Ovary (tissue), 9 donors: ENCODE data around the gene PLEKHA6. TPM values are rescaled to one million over a fixed set of nuclear protein-coding genes. Genes with fewer than 3 reads are reported as not detected.

ENCODE experiments used
- DNase-seq, 5 donors: peaks; one replicate each; pipeline ENCODE4 v3.0.0-alpha.2; 2019 to 2020
- H3K27ac ChIP-seq, 2 donors: fragments of 200-600 bp; one replicate each; pipeline versions ENCODE4 v1.5.1 to v1.8.0; 2019 to 2022
- H3K27me3 ChIP-seq: fragments of 200-600 bp; one replicate; pipeline ENCODE4 v1.8.0; 2022
- H3K36me3 ChIP-seq: fragments of 200-600 bp; sonication (generic); one replicate; pipeline ENCODE4 v1.5.1; 2019
- H3K4me1 ChIP-seq: one replicate; pipeline ENCODE4 v1.8.1; 2013; ENCODE audit warnings: mild to moderate bottlenecking, moderate library complexity; ENCODE audit not compliant: insufficient read depth
- H3K4me3 ChIP-seq: fragments of 200-600 bp; sonication (generic); one replicate; pipeline ENCODE4 v1.5.1; 2017
- H3K9me3 ChIP-seq, 2 donors: fragments of 200-600 bp in 1 of 2; sonication (generic) in 1 of 2; one replicate each; pipeline versions ENCODE4 v1.5.1 to v1.8.1; 2013 to 2019; ENCODE audit warnings: mild to moderate bottlenecking in 1 of 2, moderate library complexity in 1 of 2
- CTCF ChIP-seq, 3 donors: fragments of 450-650 bp in 2 of 3; fragments of 200-600 bp in 1 of 3; IDR thresholded peaks; one replicate each; pipeline versions ENCODE4 v1.5.1 to v1.8.0; 2016 to 2022; ENCODE audit warnings: antibody characterized with exemption in 3 of 3, mild to moderate bottlenecking in 1 of 3
- EP300 ChIP-seq: sonication (generic); formaldehyde crosslinking; IDR thresholded peaks from one replicate; pipeline ENCODE4 v1.6.1; 2017; ENCODE audit warnings: antibody characterized with exemption
- POLR2A ChIP-seq: fragments of 450-650 bp; IDR thresholded peaks from one replicate; pipeline ENCODE4 v1.6.1; 2017; ENCODE audit warnings: antibody characterized with exemption, mild to moderate bottlenecking, moderate library complexity
- WGBS, 3 donors: extraction: QIAGEN DNeasy Blood & Tissue Kit in 1 of 3; methylation state at CpG; one replicate each; pipeline versions ENCODE4 v1.1.5 to v1.1.7; 2013 to 2017; 5-methylcytosine and 5-hydroxymethylcytosine counted together
- intact Hi-C, 4 donors: fragments of 100-400 bp; cut with DNase I; formaldehyde crosslinking; loops; one replicate each; pipeline versions ENCODE4 v1.11.0 to v1.15.1; 2022 to 2023
- polyA plus RNA-seq, 2 donors: library from polyadenylated mRNA; stranded (reverse); fragments of 200-250 nt in 1 of 2; fragments of 350-450 nt in 1 of 2; fragmentation: Illumina TruSeq in 1 of 2; extraction: RNeasy Lipid Tissue Mini Kit (QIAGEN cat#74804) in 1 of 2; gene quantifications; one replicate each; pipeline ENCODE4 v1.2.3, GENCODE V29; 2013 to 2014
- total RNA-seq, 7 donors: library from RNA; depleted of rRNA in 2 of 7; stranded (reverse); fragments of >200 nt in 2 of 7; fragmentation: NEBNext Ultra II Directional in 3 of 7; extraction: Animal tissue kit (Norgen Biotek cat#: 25700) in 3 of 7; gene quantifications; one replicate each; pipeline versions ENCODE4 v1.1.0 to v1.2.4, GENCODE V29; 2016 to 2023
- donor health status: DM: no; HTN: no; CAD: no; lungs with moderate emphysema.
- donor health status: DM: no; HTN: no; CAD: no.
- donor health status: Bipolar disorder and iron deficiency.
- donor health status: DM: yes; HTN: yes; CAD: no.
- donor health status: DM: no; HTN: no; CAD: no.
- donor health status: DM: yes; HTN: yes; CAD: no.

The PLEKHA6 gene
- total and polyA plus RNA-seq, 9 donors, result 2.3 to 20.5 (median 6.6) TPM

GRCh38 chr1:204268101-204268500 is 91.6 kb downstream of the PLEKHA6 start:
- 88 to 91% (median 89%) methylated on average over 9 of the region's 9 CpGs for WGBS, 3 donors
- Histone ChIP-seq H3K36me3 (no peaks in the 10 kb centered on the region), H3K4me1 (no peaks in the 10 kb centered on the region), H3K9me3 (no peaks in the 10 kb centered on the region), H3K27me3 (no peaks in the 10 kb centered on the region), H3K4me3 (no peak overlapping the region), H3K27ac (no peak overlapping the region)
- TF ChIP-seq EP300, result no peak
- no peak for TF ChIP-seq POLR2A
- no peak for TF ChIP-seq CTCF (IDR thresholded peaks at IDR 0.05)
- no peak for DNase-seq
- intact Hi-C loops, result no loop called here

- intact Hi-C loops, result no loop called here
- no peak overlapping the region for H3K4me3 ChIP-seq
- WGBS, 3 donors, result 83 to 84% (median 84%) methylated on average over 9 of the region's 9 CpGs
- H3K27me3 ChIP-seq, result no peaks in the 10 kb centered on the region
- no peak for DNase-seq
- H3K4me1 ChIP-seq, result no peaks in the 10 kb centered on the region
- no peaks in the 10 kb centered on the region for H3K9me3 ChIP-seq
- TF ChIP-seq CTCF (IDR thresholded peaks at IDR 0.05), result no peak
- H3K27ac ChIP-seq, result no peak overlapping the region
- H3K36me3 ChIP-seq, result no peaks in the 10 kb centered on the region
Observed at GRCh38 chr1:204267191-204267601, 92.5 kb downstream of the PLEKHA6 start.

- H3K27ac ChIP-seq, result no peak overlapping the region
- DNase-seq, result no peak
- 91 to 92% (median 91%) methylated on average over 5 of the region's 5 CpGs for WGBS, 3 donors
Observed at GRCh38 chr1:204266504-204267034, 93.2 kb downstream of the PLEKHA6 start.

GRCh38 chr1:204265665-204266064 is 94.1 kb downstream of the PLEKHA6 start:
- Histone ChIP-seq H3K9me3 (no peaks in the 10 kb centered on the region), H3K27me3 (no peaks in the 10 kb centered on the region), H3K4me3 (no peak overlapping the region), H3K4me1 (no peaks in the 10 kb centered on the region), H3K27ac (no peak overlapping the region), H3K36me3 (no peaks in the 10 kb centered on the region)
- DNase-seq, result no peak
- intact Hi-C loops, result no loop called here
- TF ChIP-seq POLR2A, result no peak
- no peak for TF ChIP-seq EP300
- no peak for TF ChIP-seq CTCF (IDR thresholded peaks at IDR 0.05)
- 69 to 86% (median 74%) methylated on average over 2 of the region's 2 CpGs for WGBS, 3 donors

More at GRCh38 chr1:204266504-204267034, 93.2 kb downstream of the PLEKHA6 start:
- H3K4me3 ChIP-seq, result no peak overlapping the region
- no peak for TF ChIP-seq CTCF (IDR thresholded peaks at IDR 0.05)
- TF ChIP-seq POLR2A, result no peak
- no peak for TF ChIP-seq EP300
- H3K27me3 ChIP-seq, result no peaks in the 10 kb centered on the region
- intact Hi-C loops, result no loop called here
- H3K36me3 ChIP-seq, result no peaks in the 10 kb centered on the region
- H3K4me1 ChIP-seq, result no peaks in the 10 kb centered on the region
- no peaks in the 10 kb centered on the region for H3K9me3 ChIP-seq
